Ishikawa (cell line): ENCODE results near the gene MARCHF11.

Experiments
- CEBPB ChIP-seq: IDR thresholded peaks from 2 replicates; pipeline ENCODE4 v1.6.1; 2012
- USF1 ChIP-seq: IDR thresholded peaks from 2 replicates; pipeline ENCODE4 v1.6.1; 2012
- YY1 ChIP-seq: IDR thresholded peaks from 2 replicates; pipeline ENCODE4 v1.6.1; 2012; ENCODE audit warnings: low read depth

- TF ChIP-seq CEBPB (no peak), YY1 (no peak), USF1 (no peak)
Observed at GRCh38 chr5:16131878-16132277, 47.7 kb downstream of the MARCHF11 start.
